Neuronal stem cell (in vitro differentiated cells): ENCODE data around the gene VPS37B.

Experiments used
- DNase-seq: peaks from one replicate; pipeline ENCODE4 v3.0.0-alpha.2; 2013; ENCODE audit warnings: low spot score
- H2AFZ ChIP-seq: one replicate; pipeline ENCODE4 v1.6.1; 2013; ENCODE audit warnings: mild to moderate bottlenecking, low read length, inconsistent platforms
- H2AK5ac ChIP-seq: 2 replicates; pipeline ENCODE4 v1.6.1; 2013; ENCODE audit warnings: low read depth, mild to moderate bottlenecking, inconsistent platforms, low read length, moderate library complexity, mixed read lengths
- H2BK120ac ChIP-seq: 2 replicates; pipeline ENCODE4 v1.6.1; 2013; ENCODE audit warnings: low read depth, mild to moderate bottlenecking, inconsistent platforms, low read length, moderate library complexity, mixed read lengths
- H2BK12ac ChIP-seq: one replicate; pipeline ENCODE4 v1.6.1; 2013; ENCODE audit warnings: low read length, inconsistent platforms
- H2BK15ac ChIP-seq: 2 replicates; pipeline ENCODE4 v1.6.1; 2013; ENCODE audit warnings: mild to moderate bottlenecking, low read length, inconsistent platforms, mixed read lengths
- H2BK5ac ChIP-seq: one replicate; pipeline ENCODE4 v1.6.1; 2013; ENCODE audit warnings: inconsistent platforms, mild to moderate bottlenecking, low read length, moderate library complexity
- H3K14ac ChIP-seq: one replicate; pipeline ENCODE4 v1.6.1; 2013; ENCODE audit warnings: low read length, inconsistent platforms
- H3K18ac ChIP-seq: 2 replicates; pipeline ENCODE4 v1.6.1; 2013; ENCODE audit warnings: low read length, inconsistent platforms
- H3K23ac ChIP-seq: 2 replicates; pipeline ENCODE4 v1.6.1; 2013; ENCODE audit warnings: low read depth, mild to moderate bottlenecking, mixed read lengths, low read length, inconsistent platforms; ENCODE audit not compliant: poor library complexity
- H3K27ac ChIP-seq: replicated peaks from 3 replicates; pipeline ENCODE4 v1.5.1; 2013; ENCODE audit warnings: low read length, inconsistent platforms
- H3K27me3 ChIP-seq, 3 experiments: 2 replicates each; pipeline ENCODE4 v1.6.1; 2013; ENCODE audit warnings: low read length in 3 of 3, mild to moderate bottlenecking in 2 of 3, inconsistent platforms in 1 of 3, low read depth in 1 of 3, mixed read lengths in 1 of 3, moderate library complexity in 1 of 3; ENCODE audit not compliant: control insufficient read depth in 3 of 3, insufficient read depth in 3 of 3
- H3K36me3 ChIP-seq, 2 donors: replicated peaks in 1 of 2; 2 replicates each; pipeline ENCODE4 v1.6.1; 2013; ENCODE audit warnings: low read length in 2 of 2; ENCODE audit not compliant: control insufficient read depth in 2 of 2, insufficient read depth in 2 of 2
- H3K4ac ChIP-seq: 2 replicates; pipeline ENCODE4 v1.6.1; 2013; ENCODE audit warnings: inconsistent platforms, mild to moderate bottlenecking, low read length, moderate library complexity
- H3K4me1 ChIP-seq, 2 donors: 1 replicate in 1 of 2; 2 replicates in 1 of 2; pipeline ENCODE4 v1.6.1; 2013; ENCODE audit warnings: low read length in 2 of 2, low read depth in 1 of 2; ENCODE audit not compliant: control insufficient read depth in 2 of 2, insufficient read depth in 1 of 2
- H3K4me2 ChIP-seq: one replicate; pipeline ENCODE4 v1.6.1; 2013; ENCODE audit warnings: mild to moderate bottlenecking, low read length, inconsistent platforms; ENCODE audit not compliant: insufficient read depth, poor library complexity, severe bottlenecking
- H3K4me3 ChIP-seq, 2 donors: 2 replicates each; pipeline ENCODE4 v1.5.1; 2013; ENCODE audit warnings: low read length in 2 of 2, mild to moderate bottlenecking in 2 of 2, inconsistent platforms in 1 of 2, moderate library complexity in 1 of 2
- H3K79me1 ChIP-seq: one replicate; pipeline ENCODE4 v1.6.1; 2013; ENCODE audit warnings: low read depth, mild to moderate bottlenecking, inconsistent platforms, low read length, moderate library complexity
- H3K9ac ChIP-seq: one replicate; pipeline ENCODE4 v1.6.1; 2013; ENCODE audit warnings: mild to moderate bottlenecking, low read depth, low read length, inconsistent platforms; ENCODE audit not compliant: poor library complexity
- H3K9me3 ChIP-seq, 2 donors: replicated peaks in 1 of 2; 2 replicates each; pipeline versions ENCODE3 to v1.6.1; 2013; ENCODE audit warnings: low read length in 2 of 2, mild to moderate bottlenecking in 2 of 2, inconsistent platforms in 1 of 2, low read depth in 1 of 2, mixed read lengths in 1 of 2, moderate library complexity in 1 of 2; ENCODE audit not compliant: control insufficient read depth in 2 of 2, insufficient read depth in 1 of 2
- H4K8ac ChIP-seq: one replicate; pipeline ENCODE4 v1.6.1; 2013; ENCODE audit warnings: low read depth, mild to moderate bottlenecking, inconsistent platforms, low read length, moderate library complexity
- H4K91ac ChIP-seq: one replicate; pipeline ENCODE4 v1.6.1; 2013; ENCODE audit warnings: low read length, low read depth, mild to moderate bottlenecking, inconsistent platforms; ENCODE audit not compliant: poor library complexity
- WGBS, 2 donors: extraction: QIAGEN DNeasy Blood & Tissue Kit; methylation state at CpG; one replicate each; pipeline ENCODE4 v1.1.7; 2013; ENCODE audit warnings: missing lambda C conversion rate in 2 of 2, mixed read lengths in 1 of 2; ENCODE audit not compliant: insufficient read length in 2 of 2, insufficient replicate concordance in 1 of 2; ENCODE audit errors: extremely low coverage in 2 of 2; 5-methylcytosine and 5-hydroxymethylcytosine counted together

VPS37B gene

GRCh38 chr12:122935318-122935717 lies 39.4 kb upstream of the VPS37B start:
- Histone ChIP-seq H2AK5ac (peak overlapping the region; percentile 11), H4K91ac (peak overlapping the region; percentile 75), H3K27me3 (no peaks in the 10 kb centered on the region), H2BK12ac (peak overlapping the region; percentile 96), H4K8ac (peak overlapping the region; percentile 74), H2BK120ac (peak overlapping the region; percentile 7), H3K27ac (peak overlapping the region; percentile 83), H3K18ac (peak overlapping the region; percentile 94), H3K4ac (peak overlapping the region; percentile 78), H3K14ac (no peak overlapping the region), H3K4me3 (no peak overlapping the region), H3K36me3 (no peaks in the 10 kb centered on the region), H3K4me2 (no peak overlapping the region), H2BK5ac (peak overlapping the region; percentile 55), H3K9me3 (no peaks in the 10 kb centered on the region), H2AFZ (peak overlapping the region; percentile 74), H3K79me1 (peaks cover 4% of the 10 kb centered on the region), H2BK15ac (peak overlapping the region; percentile 87), H3K23ac (no peak overlapping the region), H3K9ac (peak overlapping the region; percentile 74), H3K4me1 (peaks cover 0 to 4% of the 10 kb centered on the region in 2 donors)
- no peak for DNase-seq
- WGBS, 2 donors, result no CpG with 5 or more reads among the region's 8 CpGs

GRCh38 chr12:122934722-122935121 lies 38.8 kb upstream of the VPS37B start:
- Histone ChIP-seq H3K9me3 (no peaks in the 10 kb centered on the region), H3K36me3 (no peaks in the 10 kb centered on the region), H3K9ac (no peak overlapping the region), H4K91ac (no peak overlapping the region), H2AFZ (no peak overlapping the region), H3K18ac (no peak overlapping the region), H3K23ac (no peak overlapping the region), H2BK15ac (no peak overlapping the region), H3K79me1 (peaks cover 4% of the 10 kb centered on the region), H3K4me3 (no peak overlapping the region), H3K4me1 (peaks cover 0 to 4% of the 10 kb centered on the region in 2 donors), H2BK5ac (peak overlapping the region; percentile 55), H2BK12ac (no peak overlapping the region), H3K4ac (no peak overlapping the region), H2AK5ac (peak overlapping the region; percentile 11), H2BK120ac (peak overlapping the region; percentile 7), H3K4me2 (no peak overlapping the region), H3K14ac (no peak overlapping the region), H3K27me3 (no peaks in the 10 kb centered on the region), H3K27ac (peak overlapping the region; percentile 83), H4K8ac (no peak overlapping the region)
- WGBS, 2 donors, result no CpG with 5 or more reads among the region's 3 CpGs
- DNase-seq, result no peak

- DNase-seq, result no peak
- H2AK5ac ChIP-seq, result no peak overlapping the region
- WGBS, 2 donors, result no CpG with 5 or more reads among the region's 8 CpGs
- H4K8ac ChIP-seq, result no peak overlapping the region
- H3K23ac ChIP-seq, result no peak overlapping the region
- no peak overlapping the region for H2BK5ac ChIP-seq
- no peak overlapping the region for H2BK15ac ChIP-seq
- no peaks in the 10 kb centered on the region for H3K9me3 ChIP-seq
- no peaks in the 10 kb centered on the region for H3K36me3 ChIP-seq
- no peak overlapping the region for H3K14ac ChIP-seq
- H2BK12ac ChIP-seq, result no peak overlapping the region
- no peak overlapping the region for H2BK120ac ChIP-seq
- H3K18ac ChIP-seq, result no peak overlapping the region
- no peak overlapping the region for H4K91ac ChIP-seq
- no peak overlapping the region for H3K4me3 ChIP-seq
- no peaks in the 10 kb centered on the region for H3K27me3 ChIP-seq
- H3K4me1 ChIP-seq, result peaks cover 0 to 5% of the 10 kb centered on the region in 2 donors
- no peak overlapping the region for H3K4ac ChIP-seq
- H3K4me2 ChIP-seq, result no peak overlapping the region
- no peak overlapping the region for H3K27ac ChIP-seq
- peaks cover 4% of the 10 kb centered on the region for H3K79me1 ChIP-seq
- no peak overlapping the region for H2AFZ ChIP-seq
- no peak overlapping the region for H3K9ac ChIP-seq
These were observed 36.3 kb upstream of the VPS37B start for GRCh38 chr12:122932207-122932606.

GRCh38 chr12:122929812-122930211 lies 33.9 kb upstream of the VPS37B start:
- peak overlapping the region; percentile 99 for H2AK5ac ChIP-seq
- no peaks in the 10 kb centered on the region for H3K36me3 ChIP-seq
- H2BK15ac ChIP-seq, result peak overlapping the region; percentile 85
- peak overlapping the region; percentile 90 for H2BK5ac ChIP-seq
- H3K4ac ChIP-seq, result no peak overlapping the region
- WGBS, 2 donors, result no CpG with 5 or more reads among the region's 23 CpGs
- no peak for DNase-seq
- H3K4me1 ChIP-seq, result peaks cover 0 to 1% of the 10 kb centered on the region in 2 donors
- H2BK12ac ChIP-seq, result peak overlapping the region; percentile 88
- H3K18ac ChIP-seq, result peak overlapping the region; percentile 85
- H2BK120ac ChIP-seq, result no peak overlapping the region
- H3K27ac ChIP-seq, result no peak overlapping the region
- H3K79me1 ChIP-seq, result peaks cover 2% of the 10 kb centered on the region
- peak overlapping the region; percentile 93 for H4K8ac ChIP-seq
- no peaks in the 10 kb centered on the region for H3K27me3 ChIP-seq
- H3K4me2 ChIP-seq, result no peak overlapping the region
- H3K9me3 ChIP-seq, result no peaks in the 10 kb centered on the region
- no peak overlapping the region for H2AFZ ChIP-seq
- peak overlapping the region; percentile 43 for H4K91ac ChIP-seq
- H3K9ac ChIP-seq, result no peak overlapping the region
- H3K4me3 ChIP-seq, result no peak overlapping the region
- H3K14ac ChIP-seq, result peak overlapping the region; percentile 97
- H3K23ac ChIP-seq, result peak overlapping the region; percentile 98
